ENCODE measurements around the gene TMEM203.
A peak's percentile ranks its signal among the peaks of the same experiment; 100 is the strongest.

TMEM203 gene

DNA sequence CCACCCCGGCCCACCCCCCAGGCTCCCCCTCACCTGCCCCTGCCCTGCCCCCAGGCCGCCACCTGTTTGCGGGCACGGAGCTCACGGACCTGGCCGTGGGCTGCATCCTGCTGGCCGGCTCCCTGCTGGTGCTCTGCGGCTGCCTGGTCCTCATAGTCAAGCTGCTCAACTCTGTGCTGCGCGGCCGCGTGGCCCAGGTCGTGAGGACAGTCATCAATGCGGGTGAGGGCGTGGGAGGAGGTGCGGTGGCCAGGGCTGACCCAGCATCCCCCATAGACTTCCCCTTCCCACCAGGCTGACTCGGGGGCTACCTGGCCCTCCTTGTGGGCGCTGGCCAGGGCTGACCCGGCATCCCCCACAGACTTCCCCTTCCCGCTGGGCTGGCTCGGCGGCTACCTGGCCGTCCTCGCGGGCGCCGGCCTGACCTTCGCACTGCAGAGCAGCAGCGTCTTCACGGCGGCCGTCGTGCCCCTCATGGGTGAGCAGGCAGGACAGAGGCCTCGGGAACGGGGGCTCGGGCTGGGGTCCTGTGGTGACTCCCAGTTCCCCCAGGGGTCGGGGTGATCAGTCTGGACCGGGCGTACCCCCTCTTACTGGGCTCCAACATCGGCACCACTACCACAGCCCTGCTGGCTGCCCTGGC, 28.7 kb upstream of the TMEM203 start:
- no peak overlapping the region for H3K4me3 ChIP-seq (ENCODE audit: low read depth, low read length)
- no peak for TF ChIP-seq CTCF (IDR thresholded peaks at IDR 0.05; ENCODE audit: control insufficient read depth, extremely low read depth, insufficient read depth)
- DNase-seq (ENCODE audit: low read depth): no peak

- H3K4me3 ChIP-seq (ENCODE audit: low read depth, low read length): no peak overlapping the region
- no peak for TF ChIP-seq CTCF (IDR thresholded peaks at IDR 0.05; ENCODE audit: control insufficient read depth, extremely low read depth, insufficient read depth)
- no peak for DNase-seq (ENCODE audit: low read depth)
Measured at GRCh38 chr9:137233143-137233980, 27.9 kb upstream of the TMEM203 start.

GRCh38 chr9:137232510-137232909, 27.1 kb upstream of the TMEM203 start:
- H3K4me3 ChIP-seq (ENCODE audit: low read depth, low read length): peak overlapping the region; percentile 50
- DNase-seq (ENCODE audit: low read depth): no peak
- TF ChIP-seq CTCF (IDR thresholded peaks at IDR 0.05; ENCODE audit: control insufficient read depth, extremely low read depth, insufficient read depth): no peak

DNA sequence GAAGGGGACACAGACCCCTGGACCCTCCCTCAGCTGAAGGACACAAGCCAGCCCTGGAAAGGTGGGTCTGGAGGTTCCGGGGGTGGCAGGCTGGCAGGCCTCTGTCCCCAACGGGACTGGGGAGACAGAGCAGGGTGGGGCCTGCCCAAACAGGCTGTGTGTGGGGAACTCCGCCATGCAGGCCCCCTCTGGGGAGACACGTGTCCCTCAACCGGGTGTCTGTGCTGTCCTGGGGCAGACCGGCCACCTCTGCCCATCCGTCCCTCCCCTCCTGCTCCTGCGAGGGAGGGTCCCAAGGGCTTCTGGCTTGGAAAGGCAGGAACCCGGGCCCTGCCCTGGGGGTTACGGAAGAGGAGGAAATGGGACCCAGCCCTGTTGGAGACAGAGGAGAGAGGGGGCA, 26.7 kb upstream of the TMEM203 start:
- peak overlapping the region; percentile 50 for H3K4me3 ChIP-seq (ENCODE audit: low read depth, low read length)
- TF ChIP-seq CTCF (IDR thresholded peaks at IDR 0.05; ENCODE audit: control insufficient read depth, extremely low read depth, insufficient read depth): no peak
- no peak for DNase-seq (ENCODE audit: low read depth)

- no peak for DNase-seq (ENCODE audit: low read depth)
- H3K4me3 ChIP-seq (ENCODE audit: low read depth, low read length): peak overlapping the region; percentile 50
- TF ChIP-seq CTCF (IDR thresholded peaks at IDR 0.05; ENCODE audit: control insufficient read depth, extremely low read depth, insufficient read depth): no peak
Measured at GRCh38 chr9:137231372-137232039, 26.1 kb upstream of the TMEM203 start.

- no peak for DNase-seq (ENCODE audit: low read depth)
- H3K4me3 ChIP-seq (ENCODE audit: low read depth, low read length): peak within 1 kb of the TSS; percentile 50
- no peak for TF ChIP-seq CTCF (IDR thresholded peaks at IDR 0.05; ENCODE audit: control insufficient read depth, extremely low read depth, insufficient read depth)
Measured at GRCh38 chr9:137230705-137231371, 25.4 kb upstream of the TMEM203 start, which contains the start of gene SLC34A3. TSS of gene SLC34A3 (plus strand) at chr9:137230901. CDS start at chr9:137231703, 802 bp downstream.

Measured in LNCaP clone FGC (cell line).